Lower leg skin (tissue), 4 donors: ENCODE data around the gene TTC38. TPM values are rescaled to one million over a fixed set of nuclear protein-coding genes. Genes with fewer than 3 reads are reported as not detected.

Source experiments
- DNase-seq, 2 donors: peaks; one replicate each; pipeline ENCODE4 v3.0.0-alpha.2; 2019; ENCODE audit warnings: low spot score in 2 of 2
- H3K4me3 ChIP-seq: fragments of 200-600 bp; sonication (generic); 2 replicates; pipeline ENCODE4 v1.5.1; 2017; ENCODE audit warnings: mild to moderate bottlenecking, low read depth; ENCODE audit not compliant: poor library complexity, severe bottlenecking
- POLR2A ChIP-seq, 2 donors: fragments of 450-650 bp; IDR thresholded peaks; one replicate each; pipeline ENCODE4 v1.6.1; 2016 to 2017; ENCODE audit warnings: antibody characterized with exemption in 2 of 2, mild to moderate bottlenecking in 1 of 2, moderate library complexity in 1 of 2
- WGBS, 2 donors: methylation state at CpG; one replicate each; pipeline ENCODE4 v1.1.5; 2018; 5-methylcytosine and 5-hydroxymethylcytosine counted together
- intact Hi-C: fragments of 100-400 bp; cut with DNase I; formaldehyde crosslinking; loops from one replicate; pipeline ENCODE4 v1.15.0; 2023; ENCODE audit warnings: low total_unique reads
- total RNA-seq, 4 donors: library from RNA; depleted of rRNA; stranded (reverse); fragments of >200 nt; gene quantifications; one replicate each; pipeline ENCODE4 v1.1.0, GENCODE V29; 2016
- TF ChIP-seq, protein P1 (sequence below), 3 donors: fragments of 450-650 bp; IDR thresholded peaks; one replicate each; pipeline ENCODE4 v1.5.1; 2016; ENCODE audit warnings: antibody characterized with exemption in 3 of 3, mild to moderate bottlenecking in 3 of 3, moderate library complexity in 2 of 3

Gene TTC38
- total RNA-seq, 4 donors from 2014 or later: 19.1 to 44.7 (median 22.0) TPM

DNA sequence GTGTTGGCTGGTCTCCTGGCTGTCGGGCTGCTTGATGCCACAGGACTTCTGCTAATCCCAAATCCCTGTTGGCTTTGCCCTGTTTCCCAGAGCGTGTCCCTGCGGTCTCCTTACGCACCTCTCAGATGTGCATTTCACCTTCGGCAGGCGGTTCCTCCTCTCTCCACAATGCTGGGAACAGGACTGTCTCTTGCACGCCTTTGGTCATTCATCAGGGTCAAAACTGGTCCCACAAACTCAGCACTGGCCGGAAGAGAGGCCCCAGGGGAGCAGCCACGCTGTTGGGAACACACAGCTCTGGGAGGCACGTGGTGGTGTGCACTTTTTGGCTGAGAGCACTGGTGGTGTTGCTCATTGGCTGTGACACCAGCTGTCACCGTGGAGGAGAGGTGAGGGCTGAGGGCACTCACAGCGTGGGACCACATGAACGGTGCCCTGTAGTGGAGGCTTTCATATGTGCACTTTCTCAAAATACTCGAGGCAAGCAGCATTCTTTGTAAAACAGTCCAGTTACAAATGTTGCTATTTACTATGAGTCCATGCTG is 52.4 kb downstream of the TTC38 start:
- no peak for DNase-seq
- WGBS, 2 donors: 87 to 92% methylated on average over 13 to 14 of the region's 14 CpGs
- TF ChIP-seq, protein P1, sequence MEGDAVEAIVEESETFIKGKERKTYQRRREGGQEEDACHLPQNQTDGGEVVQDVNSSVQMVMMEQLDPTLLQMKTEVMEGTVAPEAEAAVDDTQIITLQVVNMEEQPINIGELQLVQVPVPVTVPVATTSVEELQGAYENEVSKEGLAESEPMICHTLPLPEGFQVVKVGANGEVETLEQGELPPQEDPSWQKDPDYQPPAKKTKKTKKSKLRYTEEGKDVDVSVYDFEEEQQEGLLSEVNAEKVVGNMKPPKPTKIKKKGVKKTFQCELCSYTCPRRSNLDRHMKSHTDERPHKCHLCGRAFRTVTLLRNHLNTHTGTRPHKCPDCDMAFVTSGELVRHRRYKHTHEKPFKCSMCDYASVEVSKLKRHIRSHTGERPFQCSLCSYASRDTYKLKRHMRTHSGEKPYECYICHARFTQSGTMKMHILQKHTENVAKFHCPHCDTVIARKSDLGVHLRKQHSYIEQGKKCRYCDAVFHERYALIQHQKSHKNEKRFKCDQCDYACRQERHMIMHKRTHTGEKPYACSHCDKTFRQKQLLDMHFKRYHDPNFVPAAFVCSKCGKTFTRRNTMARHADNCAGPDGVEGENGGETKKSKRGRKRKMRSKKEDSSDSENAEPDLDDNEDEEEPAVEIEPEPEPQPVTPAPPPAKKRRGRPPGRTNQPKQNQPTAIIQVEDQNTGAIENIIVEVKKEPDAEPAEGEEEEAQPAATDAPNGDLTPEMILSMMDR (IDR thresholded peaks at IDR 0.05): no peak
- TF ChIP-seq POLR2A (IDR thresholded peaks at IDR 0.05): no peak
- intact Hi-C loops: no loop called here
- H3K4me3 ChIP-seq: no peak overlapping the region

DNA sequence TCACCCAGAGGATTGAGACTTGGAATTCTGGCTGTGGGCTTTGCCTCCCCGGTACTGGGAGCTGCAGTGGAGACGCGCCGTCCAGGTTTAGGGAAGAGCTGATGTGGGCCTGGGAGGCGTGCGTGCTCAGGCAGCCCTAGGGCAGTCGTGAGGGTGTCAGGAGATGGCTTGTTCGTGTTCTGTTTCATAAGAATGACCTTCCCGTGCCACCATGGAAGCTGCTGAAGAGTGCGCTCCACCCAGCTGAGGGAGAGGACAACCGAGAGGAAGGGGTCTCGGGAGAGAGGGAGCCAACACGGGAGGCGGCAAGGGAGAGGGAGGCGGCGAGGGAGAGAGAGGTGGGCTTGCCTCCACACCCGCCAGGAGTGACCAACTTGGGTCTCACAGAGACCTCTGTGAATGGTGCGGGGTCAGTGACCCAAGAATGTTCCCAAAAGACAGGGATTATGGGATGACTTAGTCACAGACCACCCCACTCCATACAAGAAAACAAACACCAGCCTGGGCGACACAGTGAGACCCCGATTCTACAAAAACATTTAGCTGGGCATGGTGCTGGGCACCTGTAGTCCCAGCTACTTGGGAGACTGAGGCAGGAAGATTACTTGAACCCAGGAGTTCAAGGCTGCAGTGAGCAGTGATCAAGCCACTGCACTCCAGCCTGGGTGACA is 53.0 kb downstream of the TTC38 start:
- TF ChIP-seq, protein P1 (IDR thresholded peaks at IDR 0.05): no peak
- no peak for TF ChIP-seq POLR2A (IDR thresholded peaks at IDR 0.05)
- no peak for DNase-seq
- intact Hi-C loops: no loop called here
- 91 to 96% methylated on average over 20 of the region's 20 CpGs for WGBS, 2 donors
- no peak overlapping the region for H3K4me3 ChIP-seq

DNA sequence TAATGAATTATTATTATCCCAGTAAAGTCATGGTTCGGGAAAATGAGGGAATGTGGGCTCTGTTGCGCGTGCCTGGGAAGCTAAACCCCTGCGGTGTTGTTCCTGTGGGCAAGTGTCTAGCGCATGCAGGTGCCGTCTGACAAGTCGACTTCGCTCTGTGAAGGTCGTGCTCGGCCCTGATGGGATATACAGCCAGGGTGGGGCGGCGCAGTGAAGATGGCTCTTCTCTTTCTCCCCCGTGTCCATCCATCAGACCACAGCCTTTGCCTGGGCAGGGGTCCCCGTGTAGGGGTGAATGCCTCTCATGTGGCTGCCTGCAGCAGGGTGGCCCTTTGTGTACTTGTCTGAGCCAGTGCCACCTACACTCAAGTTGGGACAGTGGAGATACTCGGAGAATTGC is 54.9 kb downstream of the TTC38 start:
- H3K4me3 ChIP-seq: no peak overlapping the region
- TF ChIP-seq, protein P1 (IDR thresholded peaks at IDR 0.05): no peak
- no peak for TF ChIP-seq POLR2A (IDR thresholded peaks at IDR 0.05)
- intact Hi-C loops: no loop called here
- WGBS, 2 donors: 97% methylated on average over 15 of the region's 15 CpGs
- no peak for DNase-seq

DNA sequence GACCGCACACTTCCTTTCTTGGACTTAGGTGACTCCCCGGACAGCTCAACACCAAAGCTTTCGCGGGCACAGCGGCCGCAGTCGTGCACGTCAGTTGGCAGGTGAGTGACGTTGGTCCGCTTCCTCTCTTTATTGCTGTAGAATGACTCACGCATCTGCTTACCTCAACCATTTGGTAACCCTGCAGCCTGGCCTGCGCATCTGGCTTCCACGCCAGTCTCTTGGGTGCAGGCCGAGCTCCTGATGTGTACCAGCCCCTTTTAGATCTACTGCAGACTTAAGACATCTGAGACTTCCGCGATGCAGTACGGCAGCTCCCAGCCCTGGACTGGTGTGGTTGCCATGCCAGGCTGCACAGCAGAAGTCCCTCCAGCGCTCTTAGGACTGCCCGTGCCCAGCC is 55.4 kb downstream of the TTC38 start:
- intact Hi-C loops: no loop called here
- TF ChIP-seq POLR2A (IDR thresholded peaks at IDR 0.05): no peak
- TF ChIP-seq, protein P1 (IDR thresholded peaks at IDR 0.05): no peak
- 97 to 98% methylated on average over 19 of the region's 19 CpGs for WGBS, 2 donors
- H3K4me3 ChIP-seq: no peak overlapping the region
- DNase-seq: no peak

DNA sequence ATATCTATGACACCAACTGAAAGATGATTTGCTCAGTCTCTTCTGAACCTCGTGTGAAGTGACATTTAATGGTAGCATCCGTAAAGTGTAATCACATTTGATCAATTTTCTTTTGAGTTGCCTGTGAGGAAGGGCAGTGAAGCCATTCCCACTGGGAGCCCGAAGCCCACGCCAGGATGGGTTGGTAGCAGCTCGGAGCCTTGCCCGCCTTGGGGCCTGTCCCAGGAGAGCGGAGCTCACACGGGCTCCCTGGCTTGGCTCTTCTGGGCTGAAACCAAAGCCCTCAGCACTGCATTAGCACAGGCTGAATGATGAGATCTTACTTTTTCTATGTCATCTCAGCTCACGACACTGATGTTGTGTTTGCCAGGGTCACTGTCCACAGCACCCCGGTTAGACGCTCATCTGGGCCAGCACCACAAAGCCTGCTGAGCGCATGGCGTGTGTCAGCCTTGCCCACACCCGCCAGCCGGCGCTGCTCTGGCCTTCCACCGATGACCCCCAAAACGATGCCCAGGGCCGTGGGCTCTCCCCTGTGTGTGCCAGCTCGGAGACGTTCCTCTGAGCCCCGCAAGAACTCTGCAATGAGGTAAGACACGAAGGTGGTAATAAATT is 58.4 kb downstream of the TTC38 start:
- 96 to 98% methylated on average over 23 of the region's 23 CpGs for WGBS, 2 donors
- intact Hi-C loops: no loop called here
- no peak overlapping the region for H3K4me3 ChIP-seq
- TF ChIP-seq, protein P1 (IDR thresholded peaks at IDR 0.05): no peak
- no peak for TF ChIP-seq POLR2A (IDR thresholded peaks at IDR 0.05)
- no peak for DNase-seq
